NT2/D1 (cell line): Measurements from ENCODE around the gene AIRE.

Experiments
- SUZ12 ChIP-seq: IDR thresholded peaks from 2 replicates; pipeline ENCODE4 v1.6.1; 2011; ENCODE audit not compliant: insufficient read length, insufficient read depth; ENCODE audit errors: extremely low read depth
- YY1 ChIP-seq: IDR thresholded peaks from 2 replicates; pipeline ENCODE4 v1.6.1; 2011; ENCODE audit not compliant: insufficient read length, insufficient read depth
- ZNF274 ChIP-seq: IDR thresholded peaks from 2 replicates; pipeline ENCODE4 v1.6.1; 2011; ENCODE audit warnings: mild to moderate bottlenecking, low read depth, low read length

DNA sequence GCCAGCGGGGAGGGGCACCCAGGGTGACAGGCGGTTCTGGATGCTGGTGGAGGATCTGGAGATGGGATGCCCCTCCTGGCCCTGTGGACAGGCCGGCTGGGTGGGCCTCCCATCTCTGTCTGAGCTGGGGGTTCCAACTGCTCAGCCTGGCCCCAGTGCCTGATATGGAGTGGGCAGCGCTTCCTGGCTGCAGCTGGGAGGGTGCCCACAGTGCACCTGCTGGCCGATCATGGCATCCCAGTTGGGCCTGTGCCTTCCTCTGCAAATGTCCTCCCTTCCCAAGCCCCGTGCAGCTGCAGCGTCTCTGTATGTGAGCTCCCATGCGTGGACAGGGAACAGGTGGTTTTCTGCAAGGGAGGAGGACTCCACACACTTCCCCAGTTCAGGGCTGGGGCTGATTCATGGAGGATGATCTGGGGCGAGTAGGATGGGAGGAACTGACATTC lies 16.3 kb downstream of the AIRE start:
- TF ChIP-seq SUZ12 (no peak), YY1 (no peak), ZNF274 (no peak)
